ENCODE results near the gene PTGR3. TPM values are rescaled to one million over a fixed set of nuclear protein-coding genes. Genes with fewer than 3 reads are reported as not detected.

Gene PTGR3
- total RNA-seq (2021) (11.8 to 13.8 TPM (median 12.8 TPM) in 3 replicates), Bru-seq, nascent RNA (percentile 73 among the genes with signal in this experiment)
- long read RNA-seq, experiment 1, full-length matches to known transcripts = 28 of 33 reads
- long read RNA-seq, experiment 1, partial matches to known transcripts = 0 of 33 reads
- long read RNA-seq, experiment 1, other reads (novel, unspliced or antisense) = 5 of 33 reads
- long read RNA-seq, experiment 2, full-length matches to known transcripts = 6 of 11 reads
- long read RNA-seq, experiment 2, partial matches to known transcripts = 0 of 11 reads
- long read RNA-seq, experiment 2, other reads (novel, unspliced or antisense) = 5 of 11 reads
- long read RNA-seq, experiment 3, full-length matches to known transcripts = 3 of 5 reads
- long read RNA-seq, experiment 3, partial matches to known transcripts = 0 of 5 reads
- long read RNA-seq, experiment 3, other reads (novel, unspliced or antisense) = 2 of 5 reads

DNA sequence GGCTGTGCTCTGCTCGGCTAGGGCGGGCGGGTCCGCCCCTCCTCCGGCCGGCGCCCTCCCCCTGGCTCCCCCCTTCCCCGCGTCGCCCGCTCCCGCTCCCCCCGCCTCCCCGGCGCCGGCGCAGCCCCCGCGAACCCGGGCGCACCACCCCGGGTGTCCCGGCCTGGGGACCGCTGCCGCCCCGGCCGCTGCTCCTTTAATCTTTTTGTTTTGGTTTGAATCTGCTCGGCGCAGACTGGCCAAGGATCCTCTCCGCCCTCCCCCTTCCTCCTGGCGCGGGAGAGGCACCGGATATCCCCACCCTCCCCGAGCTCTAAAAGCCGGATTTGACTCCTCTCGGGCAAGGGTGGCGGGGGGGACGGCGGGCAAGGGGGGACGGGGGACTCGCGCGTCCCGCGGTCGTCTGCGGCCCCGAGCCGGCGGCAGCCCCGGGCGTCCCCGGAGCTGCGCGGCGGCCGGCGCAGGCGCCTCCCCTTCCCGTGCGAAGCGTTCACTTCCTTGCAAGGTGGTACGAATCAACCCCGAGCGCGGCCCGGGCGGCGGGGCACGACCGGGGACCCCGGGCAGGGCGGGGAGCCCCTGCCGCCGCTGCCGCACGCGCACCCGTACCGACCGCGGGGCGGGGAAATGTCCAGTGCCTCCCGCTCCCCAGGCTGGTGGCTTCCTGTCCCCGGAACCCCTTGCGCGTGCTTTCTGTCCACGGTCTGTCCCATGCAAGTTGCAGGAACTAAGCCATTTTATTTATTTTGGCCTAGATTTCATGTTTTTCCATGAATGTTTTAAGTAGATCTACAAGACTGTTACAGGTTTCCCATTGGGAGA is at the start of gene PTGR3:
Gene PTGR3, minus strand, starts transcription at position 11 of the 822 bp plus-strand sequence. CDS start 81 bp downstream, outside the sequence.
- TF ChIP-seq STAT6 (CRISPR knock-in tag; conservative IDR thresholded peaks at IDR 0.05; ENCODE audit: low read depth) = no peak
- no peak for TF ChIP-seq ARID4B (CRISPR knock-in tag; IDR thresholded peaks at IDR 0.05; ENCODE audit: borderline replicate concordance)
- no peak for TF ChIP-seq FOXK1 (CRISPR knock-in tag; IDR thresholded peaks at IDR 0.05)
- no peak for TF ChIP-seq SMAD4 (CRISPR knock-in tag; IDR thresholded peaks at IDR 0.05)
- no peak for TF ChIP-seq SMAD3 (CRISPR knock-in tag; IDR thresholded peaks at IDR 0.05; ENCODE audit: borderline replicate concordance)
- TF ChIP-seq ZNF416 (CRISPR knock-in tag; IDR thresholded peaks at IDR 0.05) = no peak
- no peak for TF ChIP-seq ZBTB21 (CRISPR knock-in tag; IDR thresholded peaks at IDR 0.05; ENCODE audit: borderline replicate concordance)
- TF ChIP-seq ZNF138 (CRISPR knock-in tag; conservative IDR thresholded peaks at IDR 0.05) = no peak
- TF ChIP-seq MLX (CRISPR knock-in tag; IDR thresholded peaks at IDR 0.05) = no peak
- no peak for TF ChIP-seq ZNF263 (CRISPR knock-in tag; IDR thresholded peaks at IDR 0.05; ENCODE audit: low read depth)
- TF ChIP-seq ERG (CRISPR knock-in tag; IDR thresholded peaks at IDR 0.05) = no peak
- no peak for TF ChIP-seq NR3C1 (CRISPR knock-in tag; conservative IDR thresholded peaks at IDR 0.05; ENCODE audit: low read depth)
- TF ChIP-seq ESRRA (CRISPR knock-in tag; IDR thresholded peaks at IDR 0.05; ENCODE audit: borderline replicate concordance) = no peak
- no peak for TF ChIP-seq ZSCAN18 (CRISPR knock-in tag; IDR thresholded peaks at IDR 0.05)
- no peak for TF ChIP-seq GRHL2 (CRISPR knock-in tag; IDR thresholded peaks at IDR 0.05; ENCODE audit: insufficient replicate concordance, severe bottlenecking)
- TF ChIP-seq, protein P1, sequence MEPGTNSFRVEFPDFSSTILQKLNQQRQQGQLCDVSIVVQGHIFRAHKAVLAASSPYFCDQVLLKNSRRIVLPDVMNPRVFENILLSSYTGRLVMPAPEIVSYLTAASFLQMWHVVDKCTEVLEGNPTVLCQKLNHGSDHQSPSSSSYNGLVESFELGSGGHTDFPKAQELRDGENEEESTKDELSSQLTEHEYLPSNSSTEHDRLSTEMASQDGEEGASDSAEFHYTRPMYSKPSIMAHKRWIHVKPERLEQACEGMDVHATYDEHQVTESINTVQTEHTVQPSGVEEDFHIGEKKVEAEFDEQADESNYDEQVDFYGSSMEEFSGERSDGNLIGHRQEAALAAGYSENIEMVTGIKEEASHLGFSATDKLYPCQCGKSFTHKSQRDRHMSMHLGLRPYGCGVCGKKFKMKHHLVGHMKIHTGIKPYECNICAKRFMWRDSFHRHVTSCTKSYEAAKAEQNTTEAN (CRISPR knock-in tag; IDR thresholded peaks at IDR 0.05) = no peak
- TF ChIP-seq HMGA2 (CRISPR knock-in tag; IDR thresholded peaks at IDR 0.05) = no peak
- TF ChIP-seq, protein P2, sequence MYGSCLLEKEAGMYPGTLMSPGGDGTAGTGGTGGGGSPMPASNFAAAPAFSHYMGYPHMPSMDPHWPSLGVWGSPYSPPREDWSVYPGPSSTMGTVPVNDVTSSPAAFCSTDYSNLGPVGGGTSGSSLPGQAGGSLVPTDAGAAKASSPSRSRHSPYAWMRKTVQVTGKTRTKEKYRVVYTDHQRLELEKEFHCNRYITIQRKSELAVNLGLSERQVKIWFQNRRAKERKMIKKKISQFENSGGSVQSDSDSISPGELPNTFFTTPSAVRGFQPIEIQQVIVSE (CRISPR knock-in tag; IDR thresholded peaks at IDR 0.05; ENCODE audit: borderline replicate concordance) = no peak
- Mint-ChIP-seq H3K4me1 (peaks cover 52% of the 10 kb centered on the region), H3K27ac (peak within 1 kb of the TSS; percentile 67), H3K36me3 (no peaks in the 10 kb centered on the region), H3K27me3 (ENCODE audit: low read depth) (peaks cover 81% of the 10 kb centered on the region), H3K4me3 (peak within 1 kb of the TSS; percentile 84), H3K9me3 (no peaks in the 10 kb centered on the region)
- ChIA-PET POLR2A (interaction anchor here (0.7 kb wide), 1 partner anchor 12 kb away, joined by 3 read pairs; no protein-coding TSS in a partner anchor), CTCF (interaction anchor here (0.6 kb wide), 1 partner anchor 658 kb away, joined by 3 read pairs; no protein-coding TSS in a partner anchor)
- peak; percentile 38 for ATAC-seq
- DNase-seq (ENCODE audit: low spot score) = peak; percentile 72

Data from WTC11 (cell line).